GM20431 (cell line): ENCODE measurements around the gene CLEC7A.

ENCODE experiments used
- in situ Hi-C: fragments of 300-500 bp; cut with MseI, MboI; formaldehyde crosslinking; loops from one replicate; pipeline ENCODE4 v1.15.0; 2020; ENCODE audit warnings: low sequenced_read_pairs; ENCODE audit not compliant: unreplicated experiment

CLEC7A gene

DNA sequence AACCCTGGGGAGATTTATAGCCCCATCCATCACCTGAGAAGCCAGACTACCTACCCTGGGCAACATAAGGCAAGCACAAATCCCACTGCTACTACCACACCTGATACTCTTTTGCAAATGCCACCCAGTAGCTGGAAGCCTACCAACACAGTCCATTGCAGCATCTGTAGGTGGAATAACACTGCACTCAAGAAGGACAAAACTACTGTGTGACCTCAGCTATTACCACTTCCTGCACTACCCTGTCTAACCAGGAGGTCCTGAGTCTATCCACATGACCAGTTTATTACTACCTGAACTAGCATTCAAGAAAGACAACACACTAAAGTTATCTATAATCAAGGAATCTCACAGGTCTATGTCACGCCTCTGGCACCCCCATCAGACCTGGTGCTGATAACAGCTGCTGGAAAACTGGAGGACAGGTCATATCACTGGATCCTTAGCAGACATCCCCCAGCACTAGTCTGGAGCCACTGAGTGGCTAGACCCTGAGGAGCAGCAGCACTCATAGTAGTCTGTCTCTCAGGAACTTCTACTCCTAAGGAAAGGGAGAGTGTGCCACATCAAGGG, 28.3 kb downstream of the CLEC7A start:
- in situ Hi-C loops = no loop called here

DNA sequence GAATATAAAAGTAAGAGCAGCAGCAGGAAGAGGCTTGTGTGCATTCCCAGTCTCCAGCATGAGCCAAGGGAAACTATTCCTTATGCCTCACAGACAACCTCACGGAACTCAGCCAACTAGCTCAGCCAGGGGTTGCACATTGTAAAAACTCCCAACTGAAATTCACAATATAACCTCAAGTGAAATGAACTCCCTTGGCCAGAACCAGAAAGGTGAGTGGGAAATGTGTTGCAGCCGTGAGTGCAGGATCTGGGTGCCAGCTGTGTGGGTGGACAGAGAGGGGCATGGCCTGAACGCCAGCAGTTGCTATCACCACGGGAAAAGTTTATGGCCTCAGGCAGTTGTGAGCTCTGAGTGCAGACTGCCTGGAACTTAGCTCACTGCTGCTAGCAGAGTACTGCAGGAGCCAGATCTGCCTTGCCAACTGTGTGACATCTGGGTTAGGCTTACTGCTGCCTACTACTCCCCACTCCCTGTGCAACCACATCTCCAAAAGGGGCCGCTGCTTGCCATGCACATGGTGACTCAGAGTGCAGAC, 28.9 kb downstream of the CLEC7A start:
- in situ Hi-C loops = no loop called here

DNA sequence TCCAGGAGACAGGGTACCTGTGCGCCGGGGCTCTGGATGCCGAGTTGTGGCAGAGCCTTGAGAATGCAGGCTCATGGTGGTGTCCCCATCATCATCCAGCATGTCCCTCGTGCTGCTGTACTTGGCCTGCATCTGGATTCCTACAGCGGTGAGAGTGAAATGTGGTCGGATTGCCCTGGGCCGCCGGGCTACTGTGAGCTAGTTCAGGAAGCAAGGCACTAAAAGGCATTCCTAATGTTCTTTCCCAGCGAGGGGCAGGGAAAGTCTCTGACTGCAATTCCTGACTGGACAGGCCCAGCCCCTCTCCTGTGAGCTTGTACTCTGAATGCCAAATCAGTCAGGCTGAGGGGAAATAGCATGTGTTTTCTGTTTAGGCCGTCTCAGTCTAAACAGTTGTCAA, 31.2 kb downstream of the CLEC7A start, which contains the start of gene CLEC1A:
CLEC1A (minus strand) TSS at position 195 of the 400 bp plus-strand sequence; CDS start at position 132, 63 bp downstream.
- in situ Hi-C loops = no loop called here

DNA sequence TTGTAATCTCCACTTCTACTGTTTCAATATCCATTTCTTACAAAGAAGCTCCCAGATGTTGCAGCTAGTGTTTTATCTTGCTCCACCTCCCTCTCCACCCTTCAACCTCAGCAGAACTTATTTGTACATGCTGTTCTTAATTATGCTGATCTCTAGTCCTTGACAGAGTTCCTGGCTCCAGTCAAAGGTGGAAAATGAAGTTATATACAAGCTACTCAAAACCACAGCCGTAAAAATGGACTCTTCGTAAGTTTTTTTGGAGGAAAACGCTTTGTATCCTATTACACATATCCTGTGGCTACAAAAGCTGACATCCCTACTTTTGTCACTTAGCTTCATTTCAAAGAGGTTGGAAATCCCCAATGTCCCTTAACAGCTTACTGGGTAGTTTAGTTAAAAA, 32.5 kb downstream of the CLEC7A start:
- in situ Hi-C loops = no loop called here

DNA sequence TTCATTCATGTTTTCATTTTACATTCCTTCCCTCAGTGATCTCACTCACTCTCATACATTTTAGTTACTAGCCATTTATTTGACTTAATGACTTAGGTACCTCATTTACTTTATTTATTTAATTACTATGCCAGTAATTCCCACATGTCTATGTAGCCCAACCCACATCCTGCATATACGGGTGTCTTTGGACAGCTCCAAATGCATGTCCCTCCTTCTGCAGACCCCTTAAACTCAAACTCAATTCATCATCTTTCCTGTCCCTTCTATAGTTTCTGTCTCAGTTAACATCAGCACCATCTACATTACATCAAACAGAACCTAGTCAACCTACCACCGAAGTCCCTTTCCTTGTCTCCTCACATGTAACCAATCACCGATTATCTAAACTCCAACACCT, 34.0 kb downstream of the CLEC7A start:
- in situ Hi-C loops = no loop called here

DNA sequence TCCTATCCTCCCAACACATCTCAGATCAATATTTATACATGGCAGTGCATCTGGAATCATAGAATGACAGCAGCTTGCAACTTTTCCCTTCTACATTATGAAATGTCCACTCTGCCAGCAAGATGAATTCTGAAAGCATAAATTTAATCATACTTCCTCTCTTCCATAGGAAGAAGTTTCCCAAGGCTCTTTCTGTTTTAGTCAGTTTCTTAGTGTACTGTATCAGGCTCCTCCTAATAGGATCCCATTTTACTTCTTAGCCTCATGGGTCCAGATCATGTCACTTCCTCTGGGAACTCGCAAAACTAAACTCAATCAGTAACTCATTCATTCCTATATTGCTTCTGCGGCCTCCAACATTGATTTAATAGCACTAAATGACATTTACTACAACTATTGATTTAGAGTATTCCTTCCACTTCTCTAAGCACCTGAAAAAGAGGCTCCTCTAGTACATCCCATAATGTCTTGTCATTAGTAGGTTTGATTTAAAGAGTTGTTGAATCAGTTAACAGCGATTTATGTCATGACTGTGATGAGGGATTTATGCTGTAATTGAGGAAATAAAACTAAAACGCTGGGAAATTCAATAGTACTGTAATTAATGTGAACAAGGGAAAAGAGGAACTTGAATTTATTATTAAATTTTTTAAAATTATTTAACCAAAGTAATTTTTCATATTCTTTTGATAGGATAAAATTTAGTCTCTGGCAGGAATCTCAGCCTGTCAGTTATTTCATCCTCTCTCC, 35.2 kb downstream of the CLEC7A start:
- in situ Hi-C loops = no loop called here

DNA sequence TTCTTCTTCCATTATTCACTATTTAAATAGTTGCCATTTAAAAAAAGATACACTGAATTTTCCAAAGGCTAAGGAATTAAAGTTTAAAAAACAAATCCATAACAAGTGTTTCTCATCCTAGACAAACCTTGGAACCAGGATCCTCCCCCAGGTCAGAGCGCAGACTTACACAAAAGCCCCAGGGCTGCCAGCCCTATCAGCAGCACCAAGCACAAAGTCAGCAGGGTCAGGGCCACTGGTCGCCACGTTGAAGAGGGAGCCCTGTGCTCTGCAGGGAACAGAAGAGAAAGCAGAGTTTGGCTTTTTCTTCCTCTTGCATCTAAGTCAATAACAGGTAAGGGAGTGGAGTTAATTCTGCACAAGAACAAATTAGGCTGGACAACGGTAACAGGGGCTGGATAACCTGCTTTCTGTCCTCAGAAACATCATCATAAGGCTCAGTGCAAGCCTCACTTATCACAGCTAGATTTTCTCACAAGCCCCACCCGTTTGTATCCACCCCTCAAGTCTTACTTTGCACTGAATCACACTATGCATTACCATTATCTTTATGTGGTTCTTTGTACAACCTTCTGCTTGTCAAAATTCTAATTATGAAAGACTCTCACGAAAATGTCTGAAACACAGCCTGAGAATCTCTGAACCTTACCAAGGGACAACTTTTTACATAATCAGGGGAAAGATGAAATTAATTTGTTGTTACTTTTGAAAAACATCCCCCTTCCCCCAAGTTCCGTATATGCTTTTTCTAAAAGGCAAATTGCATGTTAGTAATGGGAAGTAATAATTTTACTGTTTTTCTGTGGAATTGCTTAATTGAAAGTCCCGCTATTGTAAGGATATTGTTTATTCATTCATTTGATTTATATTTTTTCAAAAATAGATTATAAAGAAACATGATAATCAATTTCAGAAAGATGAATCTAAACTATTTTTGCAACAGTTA, 40.8 kb downstream of the CLEC7A start:
- in situ Hi-C loops = no loop called here

DNA sequence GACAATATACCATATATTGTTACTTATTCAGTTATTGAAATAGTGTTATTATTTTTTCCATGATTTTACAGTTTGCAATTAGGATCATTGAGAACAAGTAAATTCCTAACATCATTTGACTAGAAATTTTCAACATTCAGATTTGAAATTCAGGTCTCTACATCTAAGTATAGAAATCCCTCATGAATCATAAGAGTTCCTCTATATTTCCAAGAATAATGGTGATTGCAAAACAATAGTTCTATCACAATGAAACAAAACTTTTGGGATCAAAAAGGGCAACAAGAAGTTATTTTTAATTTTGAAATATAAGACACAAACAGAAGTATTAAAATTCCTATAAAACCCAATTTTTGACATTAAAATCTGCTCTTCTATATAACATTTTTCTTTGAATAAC, 42.0 kb downstream of the CLEC7A start:
- in situ Hi-C loops = no loop called here

DNA sequence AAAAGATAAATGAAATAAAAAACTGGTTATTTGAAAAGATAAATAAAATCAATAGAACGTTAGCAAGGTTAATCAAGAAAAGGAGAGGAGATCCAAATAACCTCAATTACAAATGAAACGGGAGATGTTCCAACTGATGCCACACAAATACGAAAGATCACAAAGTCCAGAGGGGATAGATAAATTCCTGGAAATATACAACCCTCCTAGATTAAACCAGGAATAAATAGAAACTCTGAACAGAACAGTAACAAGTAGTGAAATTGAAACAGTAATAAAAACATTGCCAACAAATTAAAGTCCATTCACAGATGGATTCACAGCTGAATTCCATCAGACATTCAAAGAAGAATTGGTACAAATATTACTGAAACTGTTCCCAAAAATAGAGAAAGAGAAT, 43.6 kb downstream of the CLEC7A start:
- in situ Hi-C loops = no loop called here

DNA sequence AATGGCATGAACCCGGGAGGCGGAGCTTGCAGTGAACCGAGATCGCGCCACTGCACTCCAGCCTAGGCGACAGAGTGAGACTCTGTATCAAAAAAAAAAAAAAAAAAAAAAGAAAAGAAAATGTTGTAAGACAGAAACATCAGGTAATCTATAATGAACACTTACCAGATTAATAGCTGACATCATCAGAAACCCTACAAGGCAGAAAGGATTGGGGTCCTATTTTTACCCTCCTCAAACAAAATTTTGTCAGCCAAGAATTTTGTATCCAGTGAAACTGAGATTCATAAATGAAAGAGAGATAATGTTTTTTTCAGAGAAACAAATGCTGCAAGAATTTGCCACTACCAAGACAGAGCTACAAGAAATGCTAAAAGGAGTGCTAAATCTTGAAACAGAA, 45.3 kb downstream of the CLEC7A start:
- in situ Hi-C loops = no loop called here

DNA sequence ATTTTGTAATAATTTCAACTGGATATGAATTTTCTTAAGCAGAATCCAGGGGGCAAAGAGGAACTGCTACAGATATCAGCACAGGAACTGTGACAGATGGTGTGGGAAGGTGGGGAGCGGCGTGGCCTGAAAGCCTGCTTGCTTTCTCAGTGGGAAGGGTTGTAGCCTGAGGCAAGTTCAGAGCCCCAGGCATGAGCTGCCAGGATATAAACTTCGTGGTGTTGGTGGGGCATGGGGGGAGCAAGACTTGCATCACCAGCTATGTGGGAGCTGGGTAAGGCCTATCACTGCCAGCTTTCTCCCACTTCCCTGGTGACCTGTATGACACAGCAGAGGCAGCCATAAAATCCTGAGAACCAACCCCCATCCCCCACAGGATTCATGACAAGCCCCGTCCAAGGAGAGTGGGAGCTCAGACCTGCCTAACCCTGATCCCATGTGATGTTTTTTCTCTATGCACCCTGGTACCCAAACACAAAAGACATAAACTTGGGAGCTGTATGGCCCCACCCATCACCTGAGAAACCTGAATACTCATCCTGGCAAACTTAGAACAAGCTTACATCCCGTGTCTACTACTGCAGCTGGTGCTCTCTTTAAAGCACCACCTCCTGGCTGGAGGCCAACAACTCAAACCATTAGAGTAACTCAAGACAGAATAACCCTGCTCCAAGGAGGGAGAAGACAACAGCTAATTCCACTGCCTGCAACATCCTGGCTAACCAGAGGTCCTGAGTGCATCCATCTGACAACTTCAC, 47.7 kb downstream of the CLEC7A start:
- in situ Hi-C loops = no loop called here

DNA sequence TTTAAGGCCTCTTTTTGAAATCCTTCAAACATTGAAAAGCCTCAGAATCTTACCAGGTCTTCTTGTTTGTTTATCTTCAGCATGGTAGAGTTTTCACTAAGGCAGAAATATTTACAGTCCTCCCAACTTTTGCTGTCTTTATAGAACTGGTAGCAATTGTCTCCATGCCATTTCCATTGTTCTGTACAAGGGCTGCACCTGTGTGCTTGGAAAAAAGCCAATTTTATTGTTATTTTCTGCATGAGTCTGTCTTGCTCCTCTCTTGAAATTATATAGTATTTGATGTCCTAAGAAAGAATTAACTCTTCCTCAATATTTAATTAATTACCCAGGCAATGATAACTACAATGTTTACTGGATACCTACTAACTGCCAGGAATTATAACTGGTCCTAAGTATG, 54.5 kb downstream of the CLEC7A start:
- in situ Hi-C loops = no loop called here

DNA sequence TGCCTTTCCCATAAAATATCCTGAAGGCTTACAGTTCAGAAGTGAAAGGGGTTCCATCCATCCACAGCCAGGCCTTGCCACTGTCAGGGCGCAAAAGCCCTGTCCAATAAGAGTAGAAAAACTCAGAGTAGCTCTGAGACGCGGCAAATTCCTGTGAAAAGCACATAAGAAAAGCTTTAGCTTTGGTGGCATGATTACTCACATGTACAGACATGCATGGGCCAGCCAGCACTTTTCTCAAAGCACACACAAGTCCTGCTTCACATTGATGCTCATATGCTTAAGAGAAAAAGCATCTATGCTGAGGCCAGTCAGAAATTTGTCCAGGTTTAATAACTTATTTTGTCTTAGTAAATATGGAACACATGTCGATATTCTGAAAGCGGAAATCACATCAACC, 56.7 kb downstream of the CLEC7A start:
- in situ Hi-C loops = no loop called here

DNA sequence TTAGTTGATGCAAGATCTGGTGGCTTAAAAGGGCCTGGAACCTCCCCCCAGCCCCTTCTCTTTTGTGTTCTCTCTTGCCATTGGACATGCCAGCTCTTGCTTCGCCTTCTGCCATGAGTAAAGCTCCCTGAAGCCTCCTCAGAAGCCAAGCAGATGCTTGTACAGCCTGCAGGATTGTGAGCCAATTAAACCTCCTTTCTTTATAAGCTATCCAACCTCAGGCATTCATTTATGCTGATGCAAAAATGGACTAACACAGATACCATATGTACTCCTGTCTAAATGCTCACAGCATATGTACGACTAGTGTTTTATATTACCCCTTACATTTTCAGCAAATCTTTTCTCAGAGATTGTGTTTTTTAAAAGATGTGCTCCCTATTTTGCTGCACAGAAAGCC, 57.9 kb downstream of the CLEC7A start:
- in situ Hi-C loops = no loop called here

DNA sequence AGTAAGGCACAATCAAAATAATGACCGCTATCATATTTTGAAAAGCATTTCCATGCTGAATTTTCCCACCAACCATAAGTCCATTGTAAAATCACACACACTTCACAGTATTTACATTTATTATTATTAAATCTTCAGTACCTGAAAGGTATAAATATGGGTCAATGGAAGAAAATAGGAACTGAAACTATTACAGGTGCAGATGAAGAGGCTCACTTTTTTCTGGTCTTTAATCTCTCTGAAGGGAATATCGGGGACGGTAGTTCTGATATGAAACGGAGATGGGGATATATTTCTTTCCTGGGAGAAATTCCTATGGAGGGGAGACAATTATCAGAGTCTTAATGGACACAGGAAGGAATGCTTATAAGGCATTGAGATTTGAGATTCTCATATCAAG, 59.6 kb downstream of the CLEC7A start:
- in situ Hi-C loops = no loop called here

DNA sequence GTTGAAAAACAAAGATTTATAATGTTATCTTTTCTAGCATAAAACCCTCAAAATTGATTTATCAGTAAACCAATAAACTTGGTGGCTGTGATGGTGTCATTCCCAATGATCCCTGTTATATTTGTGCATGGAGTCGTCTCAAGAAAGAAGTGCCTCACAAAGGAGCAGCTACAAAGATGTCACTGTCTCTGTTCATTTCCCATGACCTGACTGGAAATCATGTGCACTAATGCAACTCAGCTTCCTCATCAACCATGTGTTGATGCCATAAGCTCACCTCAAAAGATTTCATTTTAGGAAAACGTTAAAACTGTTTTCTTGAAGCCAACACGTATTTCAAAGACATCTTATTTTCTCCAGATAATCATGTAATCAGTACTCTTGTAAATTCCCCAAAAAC, 60.0 kb downstream of the CLEC7A start:
- in situ Hi-C loops = no loop called here

DNA sequence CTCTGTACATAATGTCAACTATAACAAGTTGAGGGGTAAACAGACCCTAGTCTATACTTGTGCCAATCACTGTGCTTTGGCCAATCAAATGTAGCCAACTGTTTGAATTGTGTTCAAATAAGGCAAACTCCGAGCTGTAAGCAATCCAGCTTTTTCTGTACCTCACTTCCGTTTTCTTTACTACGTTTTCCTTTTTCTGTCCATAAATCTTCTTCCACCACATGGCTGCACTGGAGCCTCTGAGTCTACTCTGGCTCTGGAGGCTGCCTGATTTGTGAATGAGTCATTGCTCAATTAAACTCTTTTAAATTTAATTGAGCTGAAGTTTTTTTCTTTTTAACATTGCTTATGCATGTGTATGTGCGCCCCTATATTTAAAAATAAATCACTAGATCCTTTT, 60.9 kb downstream of the CLEC7A start:
- in situ Hi-C loops = no loop called here

DNA sequence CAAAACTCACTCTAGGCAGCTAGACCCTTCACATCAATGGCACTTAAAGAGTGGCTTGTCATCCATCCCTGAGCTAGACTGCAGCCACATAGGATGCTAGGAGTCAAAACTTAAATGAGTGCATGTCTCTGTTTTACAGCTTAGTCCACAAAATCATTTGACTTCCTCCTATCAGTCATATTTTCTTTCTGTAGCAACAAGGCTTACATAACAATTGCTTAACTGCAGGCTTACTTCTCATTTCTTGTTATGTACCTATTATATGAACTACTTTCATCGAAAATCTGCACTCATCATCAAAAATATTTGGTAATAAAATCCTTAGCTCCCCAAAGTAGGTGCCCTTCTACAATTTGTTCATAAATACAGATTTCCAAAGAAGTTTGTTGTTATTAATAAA, 61.4 kb downstream of the CLEC7A start:
- in situ Hi-C loops = no loop called here

DNA sequence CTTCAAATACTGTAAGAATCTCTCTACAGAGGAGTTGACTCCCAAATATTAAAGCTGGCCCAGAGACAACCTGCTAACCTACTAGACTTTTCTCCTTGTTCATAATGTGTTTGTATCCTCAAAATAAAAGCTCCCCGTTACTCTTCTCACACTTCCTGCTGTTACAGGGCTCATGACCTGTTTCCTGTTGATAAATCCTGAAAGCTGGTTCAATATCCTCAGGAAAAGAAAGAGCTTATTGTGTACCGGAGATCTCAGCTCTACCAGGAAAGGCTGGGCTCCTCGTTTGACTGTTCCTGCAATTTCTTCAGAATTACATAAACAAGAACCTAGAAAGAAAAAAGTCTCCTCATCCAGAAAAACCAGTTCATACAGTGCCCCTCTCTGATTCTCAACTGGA, 62.1 kb downstream of the CLEC7A start:
- in situ Hi-C loops = no loop called here

DNA sequence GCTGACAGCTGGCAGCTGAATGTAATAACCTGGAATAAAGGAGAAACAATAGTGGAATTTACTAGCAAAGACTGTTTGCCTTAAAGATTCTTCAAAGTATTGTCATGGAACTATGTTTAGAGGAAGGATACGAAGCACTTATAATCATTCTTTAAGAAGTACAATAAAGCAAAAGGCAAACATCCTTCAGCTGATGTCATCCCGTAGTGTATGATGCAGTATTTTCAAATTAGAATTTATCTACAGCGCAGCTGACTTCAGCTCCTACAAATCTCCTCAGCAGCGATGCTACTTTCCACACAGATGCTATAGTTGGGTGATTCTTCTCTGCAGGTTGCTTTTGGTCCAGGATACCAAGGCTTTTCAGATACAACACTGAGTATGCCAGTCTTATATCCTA, 62.7 kb downstream of the CLEC7A start:
- in situ Hi-C loops = no loop called here
